Gastrocnemius medialis (tissue), 4 donors: ENCODE data around the gene CLPTM1L.

Experiments
- CTCF ChIP-seq, 5 experiments: fragments of 450-650 bp in 3 of 5; fragments of 200-600 bp in 2 of 5; sonication (generic) in 2 of 5; IDR thresholded peaks in 4 of 5; conservative IDR thresholded peaks in 1 of 5; 1 replicate in 4 of 5; 2 replicates in 1 of 5; pipeline ENCODE4 v1.5.1; 2016 to 2019; ENCODE audit warnings: antibody characterized with exemption in 5 of 5, mild to moderate bottlenecking in 3 of 5, moderate library complexity in 3 of 5
- POLR2A ChIP-seq, 2 donors: fragments of 450-650 bp; IDR thresholded peaks; one replicate each; pipeline ENCODE4 v1.6.1; 2017; ENCODE audit warnings: antibody characterized with exemption in 2 of 2, mild to moderate bottlenecking in 2 of 2, moderate library complexity in 2 of 2

GRCh38 chr5:1330146-1330846 lies 14.6 kb downstream of the CLPTM1L start:
- TF ChIP-seq CTCF (IDR thresholded peaks at IDR 0.05 in 4 of 5, conservative IDR thresholded peaks at IDR 0.05 in 1 of 5), result no peak
- no peak for TF ChIP-seq POLR2A (IDR thresholded peaks at IDR 0.05)
